ENCODE measurements around the gene SMC1A. TPM values are rescaled to one million over a fixed set of nuclear protein-coding genes. Genes with fewer than 3 reads are reported as not detected.
"Not testable (repeated sequence)": the region's sequence is repeated elsewhere in the genome, so short reads cannot be mapped to it uniquely, and the experiment has no call there.

SMC1A gene
- 10 to 100 TPM; 21.2 to 41.1 (median 32.3) TPM for total RNA-seq
- long read RNA-seq, partial matches to known transcripts, result 9 of 11 reads
- long read RNA-seq, other reads (novel, unspliced or antisense), result 2 of 11 reads

GRCh38 chrX:53422086-53422860 is at the start of gene SMC1A:
TSS of gene SMC1A (minus strand) at chrX:53422654. CDS start at chrX:53422600, 54 bp downstream.
- peak; percentile 96 to 99 (median 98) for DNase-seq
- peak; percentile 95 to 97 (median 95) for ATAC-seq
- no peaks in the 10 kb centered on the region for H3K27me3 ChIP-seq
- H3K9me3 ChIP-seq, result no peaks in the 10 kb centered on the region
- no peaks in the 10 kb centered on the region for H3K36me3 ChIP-seq
- peak within 1 kb of the TSS; percentile 74 to 86 (median 86) for H3K27ac ChIP-seq
- WGBS (ENCODE audit: insufficient coverage, low coverage, low lambda C conversion rate, missing lambda C conversion rate), result 4% methylated on average over 39 of the region's 75 CpGs
- no peak for TF ChIP-seq CTCF (IDR thresholded peaks at IDR 0.05)
- TF ChIP-seq POLR2A (IDR thresholded peaks at IDR 0.05), result peak; percentile 66
- intact Hi-C loops (cut with DNase I), result no loop called here
- peak within 1 kb of the TSS; percentile 56 to 99 (median 92) for H3K4me3 ChIP-seq
- H3K4me1 ChIP-seq, result peaks cover 0 to 14% (median 5%) of the 10 kb centered on the region in 4 donors

- 51% methylated on average over 3 of the region's 3 CpGs for WGBS (ENCODE audit: insufficient coverage, low coverage, low lambda C conversion rate, missing lambda C conversion rate)
Measured at GRCh38 chrX:53471346-53471745, 48.9 kb upstream of the SMC1A start.

GRCh38 chrX:53468659-53469058 is 46.2 kb upstream of the SMC1A start:
- H3K4me1 ChIP-seq; DNase-seq; intact Hi-C loops (cut with DNase I); H3K27me3 ChIP-seq; H3K36me3 ChIP-seq; ATAC-seq; H3K27ac ChIP-seq; H3K9me3 ChIP-seq; H3K4me3 ChIP-seq: not testable (repeated sequence)
- WGBS (ENCODE audit: insufficient coverage, low coverage, low lambda C conversion rate, missing lambda C conversion rate), result 72% methylated on average over 3 of the region's 3 CpGs

More at GRCh38 chrX:53471346-53471745, 48.9 kb upstream of the SMC1A start:
- no peaks in the 10 kb centered on the region for H3K27me3 ChIP-seq
- intact Hi-C loops (cut with DNase I), result no loop called here
- DNase-seq, result no peak
- no peaks in the 10 kb centered on the region for H3K9me3 ChIP-seq
- no peak overlapping the region for H3K4me3 ChIP-seq
- ATAC-seq, result no peak
- no peak for TF ChIP-seq CTCF (IDR thresholded peaks at IDR 0.05)
- TF ChIP-seq POLR2A (IDR thresholded peaks at IDR 0.05), result no peak
- no peaks in the 10 kb centered on the region for H3K4me1 ChIP-seq
- no peaks in the 10 kb centered on the region for H3K36me3 ChIP-seq
- no peak overlapping the region for H3K27ac ChIP-seq

- no peak overlapping the region for H3K27ac ChIP-seq
- no peaks in the 10 kb centered on the region for H3K4me1 ChIP-seq
- 33% methylated on average over 5 of the region's 5 CpGs for WGBS (ENCODE audit: insufficient coverage, low coverage, low lambda C conversion rate, missing lambda C conversion rate)
- no peaks in the 10 kb centered on the region for H3K9me3 ChIP-seq
- no peak overlapping the region for H3K4me3 ChIP-seq
- intact Hi-C loops (cut with DNase I), result no loop called here
- no peaks in the 10 kb centered on the region for H3K27me3 ChIP-seq
- TF ChIP-seq POLR2A (IDR thresholded peaks at IDR 0.05), result no peak
- no peak for TF ChIP-seq CTCF (IDR thresholded peaks at IDR 0.05)
- ATAC-seq (no peak), DNase-seq (no peak)
- H3K36me3 ChIP-seq, result no peaks in the 10 kb centered on the region
Measured at GRCh38 chrX:53458082-53458481, 35.6 kb upstream of the SMC1A start.

GRCh38 chrX:53456254-53456653 is 33.8 kb upstream of the SMC1A start:
- TF ChIP-seq POLR2A (IDR thresholded peaks at IDR 0.05) (no peak), CTCF (IDR thresholded peaks at IDR 0.05) (no peak)
- DNase-seq, result no peak
- no peaks in the 10 kb centered on the region for H3K27me3 ChIP-seq

More at GRCh38 chrX:53456254-53456653, 33.8 kb upstream of the SMC1A start:
- no peaks in the 10 kb centered on the region for H3K4me1 ChIP-seq
- no peaks in the 10 kb centered on the region for H3K36me3 ChIP-seq
- no peak overlapping the region for H3K4me3 ChIP-seq
- no peak overlapping the region for H3K27ac ChIP-seq
- ATAC-seq, result no peak
- intact Hi-C loops (cut with DNase I), result no loop called here
- no peaks in the 10 kb centered on the region for H3K9me3 ChIP-seq
- 48% methylated on average over 3 of the region's 3 CpGs for WGBS (ENCODE audit: insufficient coverage, low coverage, low lambda C conversion rate, missing lambda C conversion rate)

Data from right lobe of liver (tissue), 6 donors.